ENCODE measurements around the gene ZC3H14.

DNA sequence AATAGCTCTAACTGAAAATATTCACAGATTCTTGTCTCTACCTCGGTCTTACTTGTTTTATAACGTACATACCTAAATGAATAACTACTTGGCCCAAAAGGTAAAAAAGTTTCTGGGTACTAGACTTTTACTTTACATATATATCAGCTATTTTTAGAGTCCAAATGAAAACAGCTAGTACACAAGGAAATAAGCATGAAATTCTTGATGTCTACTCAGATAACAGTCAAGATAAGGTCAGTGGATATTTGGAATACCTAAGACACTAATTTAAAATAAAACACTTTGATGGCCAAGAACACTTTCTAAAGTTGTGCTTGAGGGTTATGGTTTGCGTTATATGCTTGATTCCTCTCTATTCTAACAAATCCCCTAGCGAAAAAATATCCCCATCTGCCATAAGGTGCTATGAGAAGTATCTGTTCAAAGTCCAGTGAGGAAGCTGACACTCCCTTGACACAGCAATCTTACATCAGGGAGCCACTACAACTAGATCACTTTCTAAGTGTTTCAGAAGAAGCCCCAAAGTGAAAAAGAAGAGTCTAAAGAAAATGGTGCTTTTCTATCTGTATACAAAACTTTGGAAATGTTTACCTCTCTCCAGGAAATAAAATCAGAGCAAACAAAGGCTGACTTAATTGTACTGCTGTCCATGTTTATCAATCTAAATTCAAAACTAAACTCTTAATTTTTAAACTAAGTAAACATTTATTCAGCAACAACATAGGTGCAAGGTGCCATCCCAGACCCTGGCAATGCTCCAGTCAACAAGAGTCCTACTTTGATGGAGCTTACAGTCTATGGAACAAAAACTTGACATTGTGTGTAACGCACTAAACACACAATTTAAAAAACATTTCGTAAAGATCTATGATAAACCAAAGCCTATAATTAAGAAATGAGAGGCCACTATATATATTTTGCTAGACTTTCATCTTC, 19.7 kb upstream of the ZC3H14 start:
- no peak for TF ChIP-seq POLR2A (IDR thresholded peaks at IDR 0.05)
- TF ChIP-seq, protein P1, sequence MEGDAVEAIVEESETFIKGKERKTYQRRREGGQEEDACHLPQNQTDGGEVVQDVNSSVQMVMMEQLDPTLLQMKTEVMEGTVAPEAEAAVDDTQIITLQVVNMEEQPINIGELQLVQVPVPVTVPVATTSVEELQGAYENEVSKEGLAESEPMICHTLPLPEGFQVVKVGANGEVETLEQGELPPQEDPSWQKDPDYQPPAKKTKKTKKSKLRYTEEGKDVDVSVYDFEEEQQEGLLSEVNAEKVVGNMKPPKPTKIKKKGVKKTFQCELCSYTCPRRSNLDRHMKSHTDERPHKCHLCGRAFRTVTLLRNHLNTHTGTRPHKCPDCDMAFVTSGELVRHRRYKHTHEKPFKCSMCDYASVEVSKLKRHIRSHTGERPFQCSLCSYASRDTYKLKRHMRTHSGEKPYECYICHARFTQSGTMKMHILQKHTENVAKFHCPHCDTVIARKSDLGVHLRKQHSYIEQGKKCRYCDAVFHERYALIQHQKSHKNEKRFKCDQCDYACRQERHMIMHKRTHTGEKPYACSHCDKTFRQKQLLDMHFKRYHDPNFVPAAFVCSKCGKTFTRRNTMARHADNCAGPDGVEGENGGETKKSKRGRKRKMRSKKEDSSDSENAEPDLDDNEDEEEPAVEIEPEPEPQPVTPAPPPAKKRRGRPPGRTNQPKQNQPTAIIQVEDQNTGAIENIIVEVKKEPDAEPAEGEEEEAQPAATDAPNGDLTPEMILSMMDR (IDR thresholded peaks at IDR 0.05), result no peak

Data from body of pancreas (tissue), 4 donors.